Measurements from ENCODE around the gene TLE5.
"Not testable (repeated sequence)": the region's sequence is repeated elsewhere in the genome, so short reads cannot be mapped to it uniquely, and the experiment has no call there.

The TLE5 gene

DNA sequence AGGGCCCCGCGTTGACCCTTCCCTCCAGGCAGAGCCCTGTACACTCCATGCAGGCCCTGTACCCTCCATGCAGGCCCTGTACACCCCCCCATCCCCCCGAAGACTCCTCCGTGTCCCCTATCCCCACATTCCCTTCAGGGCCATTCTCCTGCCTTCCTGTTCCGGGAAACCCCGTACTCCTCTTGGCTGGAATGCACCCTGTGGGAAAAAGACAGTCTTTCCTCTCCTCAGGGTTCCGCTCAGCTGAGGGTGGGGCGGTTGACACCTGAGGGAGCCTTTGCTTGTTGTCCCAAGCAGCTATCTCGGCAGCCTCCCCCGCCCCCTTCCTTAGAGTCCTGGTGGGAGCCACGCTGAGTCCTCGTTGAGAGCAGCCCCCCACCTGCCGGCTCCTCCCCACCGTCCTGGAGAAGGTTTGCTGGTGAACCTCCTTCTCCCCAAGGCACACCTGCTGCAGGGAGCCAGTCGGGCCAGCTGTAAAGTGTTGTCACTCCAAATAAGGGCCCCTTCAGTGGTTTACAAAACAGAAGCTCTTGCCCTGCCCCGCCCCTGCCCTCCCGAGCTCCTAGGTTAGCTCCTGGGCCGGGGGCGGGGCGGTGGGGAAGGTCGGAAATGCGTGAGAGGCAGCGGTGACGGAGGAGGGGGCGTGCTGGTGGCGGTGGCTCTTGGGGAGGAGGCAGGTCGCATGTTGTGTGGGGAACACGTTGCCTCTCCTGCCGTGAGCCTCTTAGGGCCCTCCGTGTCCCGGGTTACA, 33.3 kb upstream of the TLE5 start:
- DNase-seq, result no peak

DNA sequence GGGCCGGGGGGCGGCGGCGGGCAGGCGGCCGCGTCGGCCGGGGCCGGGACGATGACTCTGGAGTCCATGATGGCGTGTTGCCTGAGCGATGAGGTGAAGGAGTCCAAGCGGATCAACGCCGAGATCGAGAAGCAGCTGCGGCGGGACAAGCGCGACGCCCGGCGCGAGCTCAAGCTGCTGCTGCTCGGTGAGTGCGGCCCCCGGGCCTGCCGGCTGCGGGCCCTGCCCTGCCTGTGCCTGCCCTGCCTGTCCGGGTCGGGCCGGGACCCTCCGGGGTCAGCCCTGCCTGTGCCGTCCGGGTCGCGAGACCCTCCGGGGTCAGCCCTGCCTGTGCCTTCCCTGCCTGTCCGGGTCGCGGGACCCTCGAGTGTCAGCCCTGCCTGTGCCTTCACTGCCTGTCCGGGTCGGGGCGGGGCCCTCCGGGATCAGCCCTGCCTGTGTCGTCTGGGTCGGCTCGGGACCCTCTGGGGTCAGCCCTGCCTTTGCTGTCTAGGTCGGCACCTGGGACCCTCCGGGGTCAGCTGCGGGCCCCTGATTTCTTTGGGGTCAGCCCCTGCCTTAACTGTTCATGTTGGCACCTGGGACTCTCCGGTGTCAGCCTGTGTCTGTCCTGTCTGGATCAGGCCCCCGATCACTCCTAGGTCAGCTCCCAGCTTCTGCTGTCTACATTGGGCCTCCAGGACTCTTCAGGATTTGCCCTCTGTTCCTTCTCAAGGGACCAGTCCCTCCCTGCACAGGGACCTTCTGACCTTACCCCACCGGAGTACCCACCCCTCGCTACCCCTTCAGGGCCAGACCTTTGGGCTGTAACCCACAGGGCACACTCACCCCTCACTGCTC, 32.5 kb upstream of the TLE5 start:
- no peak for DNase-seq

DNA sequence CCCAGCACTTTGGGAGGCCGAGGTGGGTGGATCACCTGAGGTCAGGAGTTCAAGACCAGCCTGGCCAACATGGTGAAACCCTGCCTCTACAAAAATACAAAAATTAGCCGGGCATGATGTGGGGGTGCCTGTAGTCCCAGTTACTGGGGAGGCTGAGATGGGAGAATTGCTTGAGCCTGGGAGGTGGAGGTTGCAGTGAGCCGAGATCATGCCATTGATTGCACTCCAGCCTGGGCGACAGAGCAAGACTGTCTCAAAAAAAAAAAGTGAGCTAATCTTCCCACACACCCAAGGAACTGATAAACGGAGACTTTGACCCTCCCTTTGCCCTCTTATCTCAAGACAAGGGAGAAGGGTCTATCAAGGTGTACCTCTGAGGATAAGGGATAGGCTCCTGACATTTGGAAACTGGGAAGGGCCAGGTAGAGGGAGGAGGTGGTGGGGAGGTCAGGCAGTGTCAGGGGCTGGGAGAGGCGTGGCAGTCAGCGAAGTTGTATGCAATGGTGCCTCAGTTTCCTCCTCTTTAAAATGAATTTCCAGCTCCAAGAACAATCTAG, 27.1 kb upstream of the TLE5 start:
- DNase-seq, result not testable (repeated sequence)

DNA sequence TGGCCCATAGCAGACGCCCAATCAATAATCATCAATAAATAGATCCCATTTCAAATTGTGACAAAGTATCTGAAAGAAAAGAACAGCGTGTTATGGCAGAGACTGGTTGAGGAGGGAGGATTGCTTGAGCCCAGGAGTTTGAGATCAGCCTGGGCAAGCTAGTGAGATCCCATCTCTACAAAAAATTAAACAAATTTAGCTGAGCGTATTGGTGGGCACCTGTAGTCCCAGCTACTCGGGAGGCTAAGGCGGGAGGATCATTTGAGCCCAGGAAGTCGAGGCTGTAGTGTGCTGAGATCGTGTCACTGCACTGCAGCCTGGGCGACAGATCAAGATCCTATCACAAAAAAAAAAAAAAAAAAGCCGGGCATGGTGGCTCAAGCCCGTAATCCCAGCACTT, 25.5 kb upstream of the TLE5 start:
- no peak for DNase-seq

DNA sequence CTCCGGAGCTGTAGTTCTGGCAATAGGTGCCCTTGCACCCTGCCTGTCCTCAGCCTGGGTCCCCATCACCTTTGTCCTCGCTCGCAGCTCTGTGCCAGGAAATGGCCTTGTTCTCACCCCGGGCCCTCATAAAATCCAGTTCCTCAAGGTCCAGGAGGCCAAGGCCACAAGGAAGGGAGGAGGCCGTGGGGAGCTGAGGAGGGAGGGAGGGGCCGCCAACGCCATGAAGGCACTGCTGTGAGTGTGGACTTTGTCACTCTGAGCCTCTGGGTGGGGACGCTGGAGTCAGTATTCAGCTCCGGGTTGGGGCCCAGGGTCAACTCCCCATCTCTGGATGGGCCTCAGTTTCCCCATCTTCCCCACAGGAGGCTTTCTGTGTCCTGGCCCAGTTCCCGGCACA, 22.6 kb upstream of the TLE5 start:
- no peak for DNase-seq

DNA sequence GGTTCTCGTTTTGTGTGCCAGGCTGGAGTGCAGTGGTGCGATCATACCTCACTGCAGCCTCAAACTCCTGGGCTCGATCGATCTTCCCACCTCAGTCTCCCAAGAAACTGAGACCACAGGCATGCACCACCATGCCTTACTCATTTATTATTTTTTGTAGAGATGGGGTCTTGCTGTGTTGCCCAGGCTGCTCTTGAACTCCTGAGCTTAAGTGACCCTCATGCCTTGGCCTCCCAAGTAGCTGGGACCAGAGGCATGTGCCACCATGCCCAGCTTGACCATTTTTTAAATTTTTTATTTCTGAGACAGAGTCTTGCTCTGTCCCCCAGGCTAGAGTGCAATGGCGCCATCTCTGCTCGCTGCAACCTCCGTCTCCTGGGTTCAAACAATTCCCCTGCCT, 21.7 kb upstream of the TLE5 start:
- DNase-seq, result no peak

DNA sequence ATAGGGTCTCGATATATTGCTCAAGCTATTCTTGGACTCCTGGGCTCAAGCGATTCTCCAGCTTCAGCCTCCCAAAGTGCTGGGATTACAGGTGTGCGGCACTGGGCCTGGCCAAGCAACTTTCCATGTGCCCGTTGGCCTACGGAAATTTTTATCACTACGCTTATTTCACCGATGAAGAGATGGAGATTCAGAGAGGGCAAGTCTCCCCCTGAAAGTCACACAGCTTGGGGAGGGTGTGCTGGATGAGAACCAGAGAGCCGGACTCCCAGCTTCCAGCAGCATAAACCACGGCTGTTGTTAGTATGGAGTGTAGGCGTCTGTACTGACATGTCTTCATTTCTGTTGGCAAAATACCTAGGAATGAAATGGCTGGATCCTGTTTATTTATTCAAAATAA, 20.0 kb upstream of the TLE5 start:
- no peak for DNase-seq

DNA sequence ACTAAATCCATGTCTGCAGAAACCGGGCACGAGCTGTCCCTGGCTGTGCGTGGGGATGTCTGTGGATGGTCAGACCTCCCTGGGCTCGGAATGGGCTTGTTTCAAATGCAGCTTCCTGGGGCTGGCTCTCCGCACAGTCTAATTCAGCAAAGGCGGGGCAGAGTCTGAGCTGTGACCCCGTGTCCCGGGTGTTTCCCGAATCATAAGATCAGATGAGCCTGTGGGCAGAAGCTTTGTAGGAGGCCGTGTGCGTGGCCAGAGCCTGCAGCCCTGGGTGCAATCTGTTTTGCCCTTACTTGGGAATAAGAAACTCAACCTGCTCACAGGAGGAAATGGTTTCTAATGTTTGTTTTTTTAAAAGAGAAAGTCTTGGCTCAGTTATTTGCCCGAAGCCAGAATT, 18.0 kb upstream of the TLE5 start:
- no peak for DNase-seq

DNA sequence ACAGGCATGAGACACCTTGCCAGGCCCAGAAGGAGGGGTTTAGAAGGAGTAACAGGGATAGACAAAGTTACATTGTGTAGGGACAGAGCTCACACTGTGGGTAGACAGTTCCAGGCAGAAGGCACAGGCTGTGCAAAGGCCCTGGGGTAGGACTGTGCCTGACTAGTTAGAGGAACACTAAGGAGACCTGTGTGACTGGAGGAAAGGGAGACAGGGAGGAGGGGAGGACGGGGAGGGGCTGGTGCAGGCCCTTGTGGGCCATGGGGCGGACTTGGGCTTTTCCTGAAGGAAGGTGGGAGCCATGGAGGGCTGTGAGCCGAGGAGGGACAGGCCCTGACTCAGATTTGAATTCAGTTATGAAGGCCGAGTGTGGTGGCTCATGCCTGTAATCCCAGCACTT, 17.3 kb upstream of the TLE5 start:
- no peak for DNase-seq

DNA sequence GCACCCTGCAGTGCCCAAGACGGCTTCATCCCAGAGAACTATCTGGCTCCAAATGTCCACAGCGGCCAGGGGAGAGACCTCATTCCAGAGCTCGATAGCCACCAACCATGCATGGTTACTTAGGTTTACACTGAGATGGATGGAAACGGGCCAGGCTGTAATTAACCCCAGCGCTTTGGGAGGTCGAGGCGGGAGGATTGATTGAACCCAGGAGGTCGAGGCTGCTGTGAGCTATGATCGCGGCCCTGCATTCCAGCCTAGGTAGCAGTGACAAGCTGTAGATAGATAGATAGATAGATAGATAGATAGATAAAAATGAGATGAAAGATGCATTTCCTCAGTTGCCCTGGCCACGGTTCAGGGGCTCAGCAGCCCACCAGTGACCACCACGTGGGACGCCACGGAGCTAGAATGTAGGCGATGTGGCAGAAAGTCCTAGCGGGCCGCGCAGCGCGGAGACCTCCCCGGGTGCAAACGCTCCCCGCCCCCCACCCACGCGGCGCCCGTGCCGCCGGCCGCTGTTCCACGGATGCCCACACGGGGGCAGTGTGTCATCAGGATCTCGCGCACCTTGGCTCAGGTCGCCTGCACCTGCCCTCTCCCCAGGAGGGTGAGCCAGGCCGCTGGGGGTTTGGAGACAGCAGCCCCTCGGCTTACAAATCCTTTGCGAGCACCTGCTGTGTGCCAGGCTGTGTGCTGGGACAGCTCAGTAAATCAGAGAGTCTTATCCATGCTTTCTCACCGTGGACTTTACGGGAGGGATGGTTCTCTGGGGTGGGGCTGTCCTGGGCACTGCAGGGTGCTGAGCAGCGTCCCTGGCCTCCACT, 13.5 kb upstream of the TLE5 start:
- no peak for DNase-seq

DNA sequence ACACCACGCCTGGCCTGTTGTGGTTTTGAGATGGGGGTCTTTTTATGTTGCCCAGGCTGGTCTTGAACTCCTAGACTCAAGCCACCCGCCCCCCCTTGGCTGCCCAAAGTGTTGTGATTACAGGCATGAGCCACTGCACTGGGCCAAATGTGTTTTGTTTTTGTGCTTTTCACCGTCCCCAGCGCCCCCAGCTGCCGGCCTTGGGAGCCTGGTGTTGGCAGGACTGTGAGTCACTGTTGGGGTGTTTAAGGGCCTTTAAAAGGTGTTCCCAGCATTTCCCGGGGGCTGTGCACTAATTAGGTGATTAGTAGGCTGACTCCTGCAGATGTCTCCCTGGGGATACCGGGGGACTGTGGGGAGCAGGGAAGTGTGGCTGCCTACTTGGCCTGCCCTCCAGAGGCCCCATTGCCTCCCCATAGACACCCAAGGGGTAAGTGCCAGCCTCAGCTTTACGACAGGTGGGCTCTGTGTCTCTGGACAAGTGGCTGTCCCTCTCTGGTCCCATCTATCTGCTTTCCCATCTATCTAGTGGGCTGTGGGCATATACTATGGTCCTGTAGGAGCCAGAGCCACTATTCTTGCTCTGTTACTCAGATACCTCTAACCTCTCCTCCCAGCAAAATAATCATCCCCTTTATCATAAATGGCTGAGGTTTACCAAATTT, 11.8 kb upstream of the TLE5 start:
- no peak for DNase-seq

DNA sequence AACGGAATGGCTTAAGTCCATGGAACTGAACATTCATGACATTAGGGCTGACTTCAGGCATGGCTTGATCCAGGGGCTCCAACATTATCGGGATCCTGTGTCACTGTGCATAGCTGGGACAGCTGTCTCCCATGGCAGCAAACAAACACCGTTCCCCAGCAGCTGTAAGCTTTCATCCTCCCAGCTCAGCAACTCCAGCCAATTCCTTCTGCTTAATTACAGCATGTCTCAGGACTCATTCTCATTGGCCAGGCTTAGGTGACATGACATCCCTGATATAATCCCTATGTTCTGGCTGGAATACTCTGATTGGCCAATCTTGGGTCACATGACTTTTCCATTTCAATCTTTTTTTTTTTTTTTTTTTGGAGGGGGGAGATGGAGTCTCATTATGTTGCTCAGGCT, 10.9 kb upstream of the TLE5 start:
- DNase-seq, result peak; percentile 62

DNA sequence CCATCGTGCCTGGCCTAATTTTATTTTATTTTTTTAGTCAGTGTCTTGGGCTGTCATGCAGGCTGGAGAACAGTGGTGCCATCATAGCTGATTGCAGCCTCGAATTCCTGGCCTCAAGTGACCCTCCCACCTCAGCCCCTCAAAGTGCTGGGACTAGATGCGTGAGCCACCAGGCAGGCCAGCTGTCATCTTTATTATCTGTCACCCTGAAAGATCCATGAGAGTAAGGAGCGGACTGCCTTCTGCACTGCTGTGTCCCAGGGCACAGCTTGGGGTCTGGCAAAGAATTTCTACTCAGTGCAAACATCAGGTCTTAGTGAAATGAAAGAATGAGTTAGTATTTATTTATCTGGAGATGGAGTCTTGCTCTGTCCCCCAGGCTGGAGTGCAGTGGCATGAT, 9.5 kb upstream of the TLE5 start:
- no peak for DNase-seq

DNA sequence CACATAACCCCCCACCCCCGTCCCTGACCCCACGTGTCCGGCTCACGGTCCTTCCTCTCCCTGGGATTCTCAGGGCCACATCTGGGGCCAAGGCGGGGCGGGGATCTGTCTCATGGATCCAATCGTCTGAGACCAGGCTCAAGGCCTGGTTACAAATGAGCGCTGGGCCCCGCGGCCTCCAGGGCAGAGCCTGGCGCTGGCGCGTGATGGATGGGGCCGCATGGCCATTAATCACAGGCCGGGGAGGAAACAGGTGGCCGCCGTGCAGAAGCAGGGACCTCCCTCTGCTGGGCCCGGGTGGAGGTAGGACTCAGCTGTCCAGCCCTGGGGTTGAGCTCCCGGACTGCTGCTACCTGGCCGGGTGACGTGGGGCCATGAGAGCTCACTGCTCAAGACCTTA, 5.8 kb upstream of the TLE5 start:
- DNase-seq, result no peak

DNA sequence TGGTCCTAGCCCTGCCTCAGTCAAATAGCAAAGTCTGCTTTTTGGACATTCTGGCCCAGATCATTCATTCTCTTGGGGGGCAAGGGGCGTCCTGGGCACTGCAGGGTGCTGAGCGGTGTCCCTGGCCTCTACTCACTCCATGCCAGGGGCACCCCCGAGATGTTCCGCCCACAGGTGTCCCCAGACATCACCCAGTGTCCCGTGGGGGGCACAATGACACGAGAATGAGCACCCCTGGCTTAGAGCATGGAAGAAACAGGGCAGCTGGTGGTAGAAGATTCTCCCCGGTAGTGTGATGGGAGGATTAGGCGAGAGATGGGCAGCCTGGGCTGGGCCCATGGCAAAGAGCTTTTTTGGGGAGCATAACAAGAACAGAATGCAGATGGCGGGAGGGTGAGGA, 5.3 kb upstream of the TLE5 start:
- no peak for DNase-seq

DNA sequence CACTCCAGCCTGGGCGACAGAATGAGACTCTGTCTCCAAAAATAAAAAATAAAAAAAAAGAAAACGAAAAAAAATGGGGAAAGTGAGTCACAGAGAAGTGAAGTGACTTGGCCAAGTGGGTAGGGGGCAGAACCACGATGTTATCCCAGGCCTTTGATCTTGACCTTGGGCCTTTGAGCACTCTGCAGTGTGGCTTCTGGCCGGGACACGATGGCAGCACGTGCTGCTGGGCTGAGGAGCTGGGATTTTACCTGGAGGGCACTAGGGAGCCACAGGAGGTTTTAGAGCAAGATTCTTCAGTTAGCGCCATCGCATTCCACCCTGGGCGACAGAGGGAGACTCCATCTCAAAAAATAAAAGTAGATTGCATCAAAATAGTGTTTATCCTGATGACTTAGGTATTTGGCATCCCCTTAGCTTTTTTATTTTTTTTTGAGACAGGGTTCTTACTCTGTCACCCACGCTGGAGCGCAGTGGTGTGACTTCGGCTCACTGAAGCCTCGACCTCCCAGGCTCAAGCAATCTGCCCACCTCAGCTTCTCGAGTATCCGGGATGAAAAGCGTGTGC, 4.3 kb upstream of the TLE5 start:
- DNase-seq, result no peak

DNA sequence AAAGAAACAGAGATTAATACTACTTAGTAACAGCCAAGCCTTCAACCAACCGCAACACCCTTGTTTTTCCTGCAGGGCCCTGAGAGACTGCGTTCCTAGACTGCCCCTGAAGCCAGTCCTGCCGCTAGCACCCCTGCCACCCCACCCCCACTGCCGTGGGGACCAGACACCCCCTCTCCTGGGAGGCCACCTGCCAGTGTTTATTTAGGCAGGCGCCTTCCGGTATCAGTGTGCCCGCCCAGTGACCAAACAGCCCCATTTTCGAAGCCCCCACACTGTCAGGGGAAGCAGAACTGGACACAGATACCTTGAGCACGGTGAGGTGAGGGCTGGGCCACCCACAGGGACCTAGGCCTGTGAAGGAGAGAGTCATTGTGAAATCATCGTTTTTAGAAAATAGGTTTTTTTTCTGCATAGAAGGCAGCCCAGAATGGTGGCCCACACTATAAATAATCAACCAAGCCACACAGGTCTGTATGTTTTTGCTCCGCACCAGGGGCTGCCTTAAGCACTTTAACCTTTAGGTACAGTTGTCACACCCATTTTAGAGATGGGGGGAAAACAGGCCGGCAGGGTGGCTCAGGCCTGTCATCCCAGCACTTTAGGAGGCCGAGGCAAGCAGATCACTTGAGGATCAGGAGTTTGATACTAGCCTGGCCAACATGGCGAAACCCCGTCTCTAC, 3.5 kb upstream of the TLE5 start:
- DNase-seq, result no peak

DNA sequence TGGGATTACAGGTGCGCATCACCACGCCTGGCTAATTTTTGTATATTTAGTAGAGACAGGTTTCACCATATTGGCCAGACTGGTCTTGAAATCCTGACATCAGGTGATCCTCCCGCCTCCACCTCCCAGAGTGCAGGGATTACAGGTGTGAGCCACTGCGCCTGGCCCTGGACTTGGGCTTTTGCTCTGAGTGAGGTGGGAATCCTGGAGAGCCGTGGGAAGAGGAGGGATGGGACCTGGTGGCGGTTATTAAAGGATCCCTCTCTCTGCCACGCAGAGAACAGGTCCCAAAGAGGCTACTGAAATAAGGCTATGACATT, 1.7 kb upstream of the TLE5 start:
- DNase-seq, result no peak

DNA sequence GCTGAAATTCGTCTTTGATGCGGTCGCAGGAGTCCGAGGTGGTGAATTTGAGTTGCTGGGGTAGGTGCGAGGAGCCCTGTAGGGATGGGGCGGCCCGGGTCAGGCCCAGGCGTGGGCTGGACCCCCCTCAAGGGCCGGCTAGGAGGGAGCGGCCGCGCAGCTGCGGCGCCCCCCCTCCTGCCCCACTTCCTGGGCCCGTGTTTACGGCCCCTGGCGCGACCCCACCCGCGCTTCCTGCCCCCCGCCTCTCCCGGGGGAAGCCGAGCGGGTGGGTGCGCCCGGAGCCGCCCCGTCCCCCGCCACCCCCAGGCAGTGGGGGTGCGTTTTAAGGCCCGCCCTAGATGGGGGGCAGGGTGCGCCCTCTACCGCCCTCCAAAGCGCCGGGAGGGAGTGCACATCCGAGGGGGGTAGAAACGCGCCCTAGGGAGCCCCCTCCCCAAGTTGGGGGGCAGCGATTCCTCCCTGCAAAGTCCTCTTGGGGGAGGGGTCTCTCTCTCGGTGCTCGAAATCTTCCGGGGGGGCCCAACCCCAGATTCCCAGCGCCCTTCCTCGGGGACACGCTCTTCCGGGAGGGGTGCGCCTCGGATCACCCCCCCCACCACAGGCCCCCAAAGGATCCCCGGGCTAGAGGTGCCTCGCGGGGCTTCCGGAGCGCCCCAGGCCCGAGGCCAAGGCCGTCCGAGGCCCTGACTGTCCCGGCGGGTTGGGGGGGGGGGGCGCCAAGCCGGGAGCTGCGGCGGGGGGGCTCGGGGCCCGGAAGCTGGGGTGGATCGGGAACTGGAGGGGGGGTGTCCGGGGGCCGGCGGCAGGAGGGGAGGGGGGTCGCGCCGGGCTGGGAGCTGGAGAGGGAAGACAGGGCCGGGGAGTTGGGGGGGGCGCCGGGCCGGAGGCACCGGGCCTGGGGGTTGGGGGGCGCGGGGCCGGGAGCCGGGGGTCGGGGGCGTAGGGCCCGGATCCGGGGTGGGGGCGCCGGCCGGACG, 823 bp downstream of the TLE5 start:
- DNase-seq, result peak; percentile 38

DNA sequence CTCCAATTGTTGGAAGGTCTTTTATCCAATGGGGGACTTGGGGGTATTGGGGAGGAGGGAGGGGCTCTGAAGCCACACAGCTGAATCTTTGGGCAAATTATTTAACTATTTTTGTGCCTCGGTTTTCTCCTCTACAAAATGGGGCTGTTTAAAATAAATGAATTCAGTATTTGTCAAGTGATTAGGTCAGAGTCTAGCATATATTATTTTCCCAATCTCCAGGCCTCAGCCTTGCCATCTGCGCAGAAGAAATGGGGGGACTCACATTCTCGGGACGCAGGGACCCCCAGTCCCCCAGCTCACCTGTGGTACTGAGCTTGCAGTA, 1.5 kb downstream of the TLE5 start:
- DNase-seq, result no peak

DNA sequence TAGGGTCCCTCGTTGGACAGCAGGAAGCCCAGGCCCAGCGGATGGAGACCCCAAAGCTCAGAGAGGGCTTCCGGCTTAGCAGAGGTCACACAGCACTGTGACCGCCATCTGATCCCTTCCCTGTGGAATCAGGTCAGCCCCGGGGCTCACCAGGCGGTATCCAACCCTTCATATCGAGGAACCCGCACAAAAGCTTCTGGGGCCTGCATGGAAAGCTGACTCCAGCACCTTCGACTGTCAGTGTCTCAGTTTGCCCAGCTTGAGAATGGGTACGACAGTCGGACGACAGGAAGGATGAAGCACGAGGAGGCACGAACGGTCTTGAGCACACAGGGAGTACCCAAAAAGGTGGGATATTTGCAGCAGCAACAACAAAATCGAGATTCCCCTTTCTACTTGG, 2.6 kb downstream of the TLE5 start:
- DNase-seq, result no peak

Data from NCI-H226 (cell line).